ENCODE results near the gene C11orf21. TPM values are rescaled to one million over a fixed set of nuclear protein-coding genes. Genes with fewer than 3 reads are reported as not detected.

C11orf21 gene
- total and polyA plus RNA-seq, 2 of the 8 experiments (the other 6 are each of a cell fraction or from before 2014, with no cell fraction given), result not detected

GRCh38 chr11:2315395-2316168 is 13.9 kb upstream of the C11orf21 start:
- TF ChIP-seq FOSL1 (IDR thresholded peaks at IDR 0.05; ENCODE audit: insufficient read depth, low read depth, low read length) (no peak), RAD21 (IDR thresholded peaks at IDR 0.05 in 1 of 2, conservative IDR thresholded peaks at IDR 0.05 in 1 of 2; ENCODE audit: low read depth in 2 of 2, low read length in 2 of 2) (no peak), CREB1 (IDR thresholded peaks at IDR 0.05) (no peak), EP300 (IDR thresholded peaks at IDR 0.05; ENCODE audit: borderline replicate concordance in 1 of 2, low read depth in 2 of 2, low read length in 2 of 2) (no peak), MAFK (IDR thresholded peaks at IDR 0.05; ENCODE audit: low read depth, low read length) (no peak), SP2 (IDR thresholded peaks at IDR 0.05; ENCODE audit: low read length) (no peak), ZNF274 (IDR thresholded peaks at IDR 0.05; ENCODE audit: borderline replicate concordance, extremely low read depth, low read length) (no peak), PHF8 (conservative IDR thresholded peaks at IDR 0.05; ENCODE audit: low read depth, low read length) (no peak)
- CTCF ChIA-PET (ENCODE audit: partially characterized antibody), result interaction anchor here (0.8 to 3.8 kb wide), 10 partner anchors 10 to 525 kb away, joined by 3 to 34 read pairs (median 3); no protein-coding TSS in a partner anchor

More at GRCh38 chr11:2315395-2316168, 13.9 kb upstream of the C11orf21 start:
- Histone ChIP-seq H2BK15ac (ENCODE audit: low read length) (no peak overlapping the region), H2AFZ (ENCODE audit: low read length) (no peak overlapping the region), H3K9me3 (ENCODE audit: insufficient read depth in 2 of 2, low read depth in 1 of 2, low read length in 1 of 2) (no peaks in the 10 kb centered on the region), H3K23me2 (ENCODE audit: low read depth, low read length) (no peaks in the 10 kb centered on the region), H3K56ac (replicated peaks; ENCODE audit: insufficient read length, low read depth, low read length) (no peak overlapping the region), H3K79me2 (ENCODE audit: control insufficient read depth in 1 of 2, insufficient read depth in 2 of 2, low read length in 2 of 2) (no peaks in the 10 kb centered on the region), H3K18ac (ENCODE audit: extremely low read depth, low read length) (no peak overlapping the region), H2BK5ac (ENCODE audit: low read depth, low read length) (no peak overlapping the region), H3K27ac (ENCODE audit: low read depth, low read length) (no peak overlapping the region), H4K20me1 (replicated peaks in 1 of 2; ENCODE audit: control insufficient read depth in 1 of 2, insufficient read depth in 2 of 2, low read length in 2 of 2) (peaks cover 0 to 2% of the 10 kb centered on the region in 2 experiments), H3K4me3 (ENCODE audit: extremely low read depth in 1 of 4, insufficient read depth in 2 of 4, low read depth in 3 of 4, low read length in 4 of 4) (no peak overlapping the region), H3K4me1 (replicated peaks in 1 of 4; ENCODE audit: control insufficient read depth in 3 of 4, insufficient read depth in 4 of 4, low read length in 3 of 4) (no peaks in the 10 kb centered on the region), H2BK12ac (ENCODE audit: low read depth, low read length) (no peak overlapping the region), H4K5ac (ENCODE audit: insufficient read length, low read depth, low read length) (no peak overlapping the region), H4K91ac (replicated peaks; ENCODE audit: insufficient read length, low read length) (no peak overlapping the region), H2AK5ac (ENCODE audit: low read depth, low read length) (no peak overlapping the region), H3K36me3 (ENCODE audit: control insufficient read depth in 2 of 4, insufficient read depth in 4 of 4, low read length in 3 of 4) (no peaks in the 10 kb centered on the region), H3K9ac (replicated peaks in 1 of 4; ENCODE audit: extremely low read depth in 1 of 4, low read depth in 3 of 4, low read length in 3 of 4) (no peak overlapping the region), H4K8ac (ENCODE audit: extremely low read depth, insufficient read depth, low read length) (no peak overlapping the region), H3K4me2 (ENCODE audit: insufficient read depth in 1 of 2, low read depth in 2 of 2, low read length in 2 of 2) (no peak overlapping the region), H2BK120ac (replicated peaks; ENCODE audit: low read depth, low read length) (no peak overlapping the region), H3K23ac (ENCODE audit: insufficient read length) (no peak overlapping the region), H3K14ac (ENCODE audit: insufficient read length) (no peak overlapping the region), H2BK20ac (ENCODE audit: low read length) (no peak overlapping the region), H3K79me1 (ENCODE audit: low read depth, low read length) (no peaks in the 10 kb centered on the region), H3K4ac (replicated peaks; ENCODE audit: insufficient read length, low read depth, low read length) (no peak overlapping the region), H3K27me3 (replicated peaks in 1 of 4; ENCODE audit: control insufficient read depth in 3 of 4, extremely low read depth in 1 of 4, insufficient read depth in 3 of 4, low read length in 3 of 4) (peaks cover 0 to 2% (median 0%) of the 10 kb centered on the region in 4 experiments; a peak in 1 of 7 replicates)
- FAIRE-seq (no peak), DNase-seq (ENCODE audit: low read depth in 1 of 2, low spot score in 2 of 2) (no peak)
- 89% methylated on average over 23 of the region's 25 CpGs; no CpG with 5 or more reads in 1 of the 2 experiments for WGBS, 2 experiments (ENCODE audit: extremely low coverage in 1 of 2, insufficient coverage in 1 of 2, insufficient read length in 1 of 2, insufficient replicate concordance in 2 of 2, low coverage in 1 of 2, low lambda C conversion rate in 2 of 2, missing lambda C conversion rate in 1 of 2)
- POLR2A ChIA-PET (ENCODE audit: partially characterized antibody), result no interaction called here

Measured in H1 (cell line).